HG03457 (cell line): ENCODE results near the gene ARHGAP1.

Source experiments
- ATAC-seq: cut with Tn5 transposase; IDR thresholded peaks from one replicate; pipeline ENCODE4 v1.9.1; 2021; ENCODE audit warnings: moderate number of reproducible peaks; ENCODE audit not compliant: unreplicated experiment

ARHGAP1 gene

DNA sequence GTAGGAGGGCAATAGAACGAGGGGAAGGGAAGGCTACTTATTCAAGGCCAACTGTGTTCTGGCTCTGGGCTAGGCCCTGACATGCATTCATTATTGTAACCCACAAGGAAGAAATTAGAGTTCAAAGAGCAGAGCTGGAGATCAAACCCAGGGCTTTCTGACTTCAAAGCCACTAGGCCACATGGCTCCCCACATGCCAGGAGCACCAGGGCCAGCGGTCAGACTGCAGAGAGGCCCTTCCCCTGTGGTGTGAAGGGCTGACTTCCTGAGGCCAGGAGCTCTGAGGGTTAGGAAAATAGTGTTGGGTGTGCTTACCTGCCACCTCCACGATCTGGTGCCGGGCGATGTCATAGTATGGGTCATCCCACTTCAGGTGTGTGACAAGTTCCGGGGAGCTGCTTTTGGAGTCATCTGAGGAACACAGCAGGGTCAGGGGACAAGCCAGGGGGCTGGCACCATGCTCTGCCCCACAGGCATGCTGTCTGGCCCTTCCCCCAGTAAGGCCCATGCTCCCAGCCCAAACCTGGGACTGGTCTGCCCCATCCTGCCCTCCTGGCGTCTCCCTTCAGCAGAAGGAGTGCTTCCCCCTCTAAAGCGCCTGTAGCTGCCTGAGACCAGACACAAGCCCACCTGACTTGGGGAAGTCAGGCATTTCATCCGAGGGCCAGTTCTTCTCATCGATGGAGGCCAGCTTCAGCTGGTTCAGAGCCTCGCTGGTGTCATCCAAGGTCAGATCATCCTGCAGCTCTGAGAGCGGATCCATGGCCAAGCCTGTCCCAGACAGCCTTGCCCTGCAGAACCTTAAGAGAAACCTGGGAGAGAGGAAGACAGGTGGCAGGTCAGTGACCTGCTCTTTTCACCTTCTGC is 4.8 kb downstream of the ARHGAP1 start:
- no peak for ATAC-seq

DNA sequence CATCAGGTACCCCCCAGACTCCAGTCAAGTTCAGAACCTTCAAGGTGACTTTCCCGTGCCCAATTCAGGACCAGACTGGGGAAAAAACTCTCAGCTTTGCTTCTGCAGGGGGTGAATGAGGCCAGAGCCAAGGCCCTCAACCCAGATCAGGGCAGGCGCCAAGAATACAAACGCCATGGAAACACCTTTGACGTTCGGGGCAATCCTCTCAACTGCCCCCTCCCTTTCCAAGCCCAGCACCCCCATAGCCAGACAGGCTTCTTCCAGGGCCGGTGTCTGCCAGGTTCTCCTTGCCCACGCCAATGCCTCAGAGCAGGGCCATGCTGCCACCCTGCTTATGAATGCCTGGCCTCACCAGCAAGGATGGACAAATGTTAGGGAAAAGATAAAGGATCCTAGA is 5.8 kb downstream of the ARHGAP1 start:
- no peak for ATAC-seq

DNA sequence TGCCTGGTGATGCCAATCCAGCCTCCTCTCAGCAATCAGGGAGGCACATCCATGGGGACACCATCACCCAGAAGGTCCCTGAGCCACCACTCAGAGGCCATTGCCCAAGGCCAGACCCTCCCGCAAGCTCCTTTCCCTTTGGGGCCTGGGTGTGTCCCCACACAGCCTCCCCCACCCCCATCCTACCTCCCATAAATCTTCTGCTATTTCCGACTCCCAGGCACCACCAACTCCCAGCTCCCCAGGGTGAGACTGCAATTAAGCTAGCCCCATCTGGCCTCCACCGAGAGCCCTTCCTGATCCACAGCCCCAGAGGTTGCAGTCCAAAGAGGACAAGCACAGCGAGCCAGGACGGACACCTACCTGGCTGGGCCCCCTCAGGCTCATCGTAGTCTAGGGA is 6.3 kb downstream of the ARHGAP1 start:
- no peak for ATAC-seq

DNA sequence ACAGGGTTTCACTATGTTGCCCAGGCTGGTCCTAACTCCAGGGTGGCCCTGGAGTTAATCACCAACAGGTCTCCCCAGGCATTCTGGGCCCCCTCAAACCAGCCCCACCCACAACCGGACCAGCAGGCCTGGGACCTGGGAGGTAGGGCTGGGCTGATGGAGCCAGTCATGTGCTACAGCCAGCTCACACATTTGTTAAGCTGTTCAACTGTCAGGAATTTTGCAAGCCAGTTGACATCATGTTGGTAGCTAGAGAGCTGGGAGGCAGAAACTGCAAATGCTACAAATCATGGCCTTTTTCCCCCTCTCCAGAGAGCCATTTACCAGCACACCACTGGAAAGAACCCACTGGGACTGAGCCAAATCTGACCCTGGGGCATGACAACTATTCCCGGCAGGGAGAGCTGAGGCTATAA is 6.8 kb downstream of the ARHGAP1 start:
- ATAC-seq: no peak

DNA sequence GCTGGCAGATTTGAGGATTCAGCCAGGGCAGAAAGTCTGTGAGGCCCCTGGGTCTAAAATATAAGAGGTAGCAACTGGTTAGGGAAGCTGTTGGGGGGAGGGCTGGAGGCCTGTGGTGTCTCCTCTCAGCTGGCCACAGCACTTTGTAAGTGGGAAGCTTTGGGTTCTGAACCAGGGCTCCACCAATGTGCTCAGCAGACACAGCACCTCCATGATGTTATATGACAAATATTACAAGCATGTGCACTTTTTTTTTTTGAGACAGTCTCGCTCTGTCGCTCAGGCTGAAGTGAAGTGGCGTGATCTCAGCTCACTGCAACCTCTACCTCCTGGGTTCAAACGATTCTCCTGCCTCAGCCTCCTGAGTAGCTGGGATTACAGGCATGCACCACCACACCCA is 8.0 kb downstream of the ARHGAP1 start:
- no peak for ATAC-seq

DNA sequence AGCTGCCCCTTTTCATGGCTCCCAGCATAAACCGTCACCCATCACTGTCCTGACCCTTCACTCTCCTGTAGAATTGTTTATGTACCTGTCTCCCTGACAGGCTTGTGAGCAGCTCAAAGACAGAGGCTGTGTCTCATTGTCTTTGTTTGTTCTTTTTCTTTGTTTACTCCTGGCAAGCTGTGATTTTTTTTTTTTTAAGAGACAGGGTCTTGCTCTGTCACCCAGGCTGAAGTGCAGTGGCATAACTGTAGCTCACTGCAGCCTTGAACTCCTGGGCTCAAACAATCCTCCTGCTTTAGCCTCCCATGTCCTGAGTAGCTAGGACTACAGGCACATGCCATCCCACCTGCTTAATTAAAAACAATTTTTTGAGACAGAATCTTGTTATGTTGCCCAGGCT is 9.7 kb downstream of the ARHGAP1 start:
- ATAC-seq: no peak

DNA sequence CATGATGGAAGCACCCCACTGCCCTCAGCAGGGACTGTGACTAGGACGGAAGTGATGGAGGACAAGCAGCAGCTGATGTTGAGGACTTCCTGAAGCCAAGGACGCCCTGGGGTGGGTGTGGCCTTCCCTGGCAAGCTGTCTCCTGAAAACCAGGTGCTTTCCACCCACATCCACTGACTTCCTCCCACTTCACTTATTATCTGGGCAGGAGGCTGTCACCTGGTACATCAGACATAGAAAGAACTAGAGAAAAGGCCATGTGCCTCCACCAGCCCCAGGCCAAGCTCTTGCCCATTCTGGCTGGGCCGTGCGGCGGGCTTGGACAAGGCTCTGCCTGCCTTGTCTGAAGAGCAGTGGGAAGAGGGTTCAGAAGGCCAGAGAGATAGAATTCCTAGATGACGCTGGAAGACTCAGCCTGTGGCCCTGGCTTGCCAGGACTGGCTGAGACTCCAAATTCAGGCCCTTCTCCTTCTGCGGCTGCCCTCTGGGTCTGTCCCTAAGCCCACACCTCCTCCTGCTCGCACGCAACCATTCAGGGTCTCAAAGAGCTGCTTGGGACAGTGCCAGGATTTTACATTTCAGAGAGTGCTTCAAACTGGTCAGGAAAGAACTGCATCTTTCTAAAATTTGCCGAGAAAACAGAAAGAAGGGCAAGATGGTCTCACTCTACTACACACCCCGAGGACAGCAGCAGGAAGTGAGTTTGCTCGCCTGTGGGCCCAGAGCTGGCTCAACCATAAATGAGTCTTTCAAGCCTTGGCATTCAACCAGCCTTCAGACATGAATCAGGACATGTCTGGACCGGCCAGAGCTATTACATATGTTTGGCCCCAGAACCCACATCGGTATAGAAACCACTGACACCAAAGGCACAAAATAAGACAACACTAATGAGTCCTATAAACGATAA is 13.3 kb downstream of the ARHGAP1 start:
- no peak for ATAC-seq

DNA sequence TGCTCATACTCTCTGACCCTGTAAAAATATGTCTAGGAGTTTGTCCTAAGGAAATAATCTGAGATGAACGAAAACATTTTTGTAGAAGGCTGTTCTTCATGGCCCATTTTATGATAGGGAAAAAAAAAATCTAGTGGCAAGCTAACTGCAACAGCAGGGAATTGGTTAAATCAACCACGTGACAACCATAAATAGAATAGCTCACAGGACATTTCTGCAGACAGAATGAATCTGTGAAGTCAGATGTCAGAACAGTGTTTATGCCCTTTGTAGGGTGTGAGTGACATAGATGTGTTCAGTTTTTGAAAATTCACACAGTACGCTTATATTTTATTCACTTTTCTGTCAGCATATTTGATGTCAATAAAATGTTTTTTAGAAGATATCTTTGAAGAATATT is 16.1 kb downstream of the ARHGAP1 start:
- no peak for ATAC-seq

DNA sequence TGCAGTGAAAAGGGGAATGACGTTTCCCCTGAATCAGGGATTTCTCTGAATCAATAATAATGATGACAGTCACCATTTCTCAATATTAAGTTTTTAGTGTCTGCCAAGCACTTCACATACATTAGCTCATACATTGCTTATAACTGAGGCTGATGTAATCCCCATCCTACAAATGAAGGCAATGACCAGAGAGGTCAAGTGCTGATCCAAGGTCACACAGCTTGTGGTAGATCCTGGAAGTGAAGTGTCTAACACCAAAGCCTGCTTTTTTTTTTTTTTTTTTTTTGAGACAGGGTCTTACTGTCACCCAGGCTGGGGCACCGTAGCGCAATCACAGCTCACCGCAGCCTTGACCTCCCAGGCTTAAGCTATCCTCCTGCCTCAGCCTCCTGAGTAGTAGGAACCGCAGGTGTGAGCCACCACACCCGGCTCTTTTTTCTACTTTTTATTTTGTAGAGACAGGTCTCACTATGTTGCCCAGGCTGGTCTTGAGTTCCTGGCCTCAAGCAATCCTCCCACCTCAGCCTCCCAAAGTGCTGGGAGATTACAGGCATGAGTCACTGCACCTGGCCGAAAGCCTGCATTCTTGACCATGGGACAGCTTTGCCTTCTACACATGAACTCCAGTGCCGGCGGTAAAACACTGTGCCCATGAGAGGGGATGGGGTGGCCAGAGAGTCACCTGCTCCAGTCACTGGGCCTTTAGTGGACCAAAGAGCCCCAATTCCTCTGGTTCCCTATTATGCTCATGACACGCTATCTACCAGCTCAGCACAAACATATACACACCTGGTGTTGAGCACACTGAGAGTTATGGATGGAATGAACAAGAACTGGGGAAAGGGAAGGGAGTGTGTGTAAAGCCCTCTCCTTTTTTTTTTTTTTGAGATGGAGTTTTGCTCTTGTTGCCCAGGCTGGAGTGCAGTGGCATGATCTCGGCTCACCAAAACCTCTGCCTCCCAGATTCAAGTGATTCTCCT is 17.4 kb downstream of the ARHGAP1 start:
- ATAC-seq: no peak

DNA sequence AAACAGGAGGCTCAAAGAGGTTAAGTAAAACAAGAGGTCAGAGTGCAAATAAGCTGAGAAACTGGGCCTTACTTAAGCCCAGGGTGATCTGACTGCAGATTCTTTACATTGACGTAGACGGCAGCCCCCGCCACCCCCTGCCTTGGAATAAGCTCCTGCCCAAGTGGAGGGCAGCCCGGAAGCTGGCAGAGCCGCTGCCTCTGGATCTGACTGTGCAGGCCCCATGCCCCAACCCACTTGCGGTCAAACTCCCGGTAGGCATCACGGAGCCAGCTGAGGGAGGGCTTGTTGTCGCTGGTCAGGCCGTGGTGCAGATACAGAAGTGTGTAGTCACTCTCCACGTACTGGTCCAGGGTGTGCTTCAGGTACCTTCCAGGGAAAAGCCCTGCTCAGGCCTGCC is 18.6 kb downstream of the ARHGAP1 start:
- ATAC-seq: no peak

DNA sequence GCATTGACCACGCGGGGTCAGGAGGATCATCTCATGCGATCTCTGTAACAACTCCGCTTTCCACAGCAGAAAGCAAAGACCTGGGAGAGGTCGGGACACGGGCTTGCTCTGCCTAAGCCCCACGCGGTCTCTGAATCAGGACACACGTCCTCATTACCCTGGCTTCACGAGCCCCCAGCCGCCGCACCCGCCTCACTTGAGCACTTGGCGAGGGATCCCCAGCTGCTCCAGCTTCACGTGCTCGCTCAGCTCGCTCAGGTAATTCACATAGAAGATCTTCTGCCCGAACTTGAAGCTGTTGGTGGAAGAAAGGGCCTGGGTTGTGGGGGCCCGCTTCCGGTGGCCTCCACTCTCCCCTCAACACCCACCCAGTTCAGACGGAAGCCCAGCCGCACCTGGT is 19.6 kb downstream of the ARHGAP1 start:
- ATAC-seq: no peak

DNA sequence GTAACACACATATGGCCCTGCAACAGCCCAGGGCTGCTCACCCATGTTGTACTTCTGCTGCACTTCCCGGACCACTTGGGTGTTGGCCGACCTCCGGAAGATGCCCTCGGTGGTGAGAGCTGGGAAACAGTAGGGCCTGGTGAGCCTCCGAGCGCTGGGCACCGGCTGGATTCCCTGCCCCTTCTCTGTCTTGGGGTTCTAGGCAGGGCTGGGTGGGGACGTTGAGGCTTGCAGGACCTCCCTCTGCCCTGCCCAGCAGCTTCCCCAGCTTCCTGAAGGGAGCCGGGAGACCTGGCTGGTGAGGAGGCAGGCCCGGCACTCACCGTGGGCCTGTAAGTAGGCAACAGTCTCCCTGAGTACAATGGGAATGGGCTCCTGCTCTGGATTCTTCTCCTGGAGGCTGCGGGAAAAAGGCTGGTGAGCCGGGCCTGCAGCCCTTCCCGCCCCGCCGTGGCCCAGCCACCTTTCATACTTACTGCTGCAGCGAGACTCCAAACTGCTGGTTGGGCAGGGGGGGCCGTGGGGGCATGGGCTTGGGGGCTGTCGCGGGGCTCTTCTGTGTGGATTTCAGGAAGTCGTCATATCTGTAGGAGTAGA is 20.2 kb downstream of the ARHGAP1 start:
- ATAC-seq: no peak

DNA sequence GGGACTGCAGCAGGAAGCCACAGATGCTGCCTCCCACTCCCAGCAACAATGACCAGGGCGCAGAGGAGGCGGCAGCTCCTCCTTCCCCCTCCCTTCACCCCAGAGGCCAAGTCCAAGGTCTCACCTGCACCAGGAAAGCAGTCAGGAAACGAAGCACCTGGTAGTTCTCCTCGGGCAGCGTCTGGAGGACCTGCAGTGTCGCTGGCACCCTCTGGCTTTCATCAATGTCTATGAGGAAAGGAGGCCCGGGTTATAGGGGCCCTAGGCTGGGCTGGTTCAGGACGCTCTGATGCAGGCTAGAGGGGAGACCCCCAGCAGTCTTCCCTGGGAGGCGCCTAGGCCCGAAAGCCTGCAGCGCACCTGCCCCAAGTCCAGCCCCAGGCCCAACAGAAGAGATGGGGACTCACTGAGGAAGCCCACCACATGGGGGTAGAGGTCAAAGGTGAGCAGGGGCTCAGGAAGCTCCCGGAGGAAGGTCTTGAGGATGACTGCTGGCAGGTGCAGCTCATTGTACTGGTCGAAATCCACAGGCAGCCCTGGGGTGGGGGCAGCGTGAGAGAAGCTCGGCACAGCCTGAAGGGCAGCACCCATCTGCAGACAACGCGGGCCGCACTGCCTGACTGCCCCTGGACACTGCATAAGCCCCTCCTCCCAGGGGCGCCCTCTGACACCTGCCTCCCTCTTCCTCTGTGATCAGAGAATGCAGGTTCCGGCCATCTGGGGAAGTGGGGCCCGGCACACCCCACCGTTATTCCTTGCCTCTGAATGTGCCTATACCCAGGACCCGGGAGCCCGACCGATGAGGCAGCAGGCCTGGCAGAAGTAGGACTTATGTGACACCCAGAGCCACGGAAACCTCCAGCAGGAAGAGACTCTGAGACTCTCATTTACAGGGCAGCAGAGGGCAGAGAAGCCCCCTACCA is 20.9 kb downstream of the ARHGAP1 start:
- no peak for ATAC-seq

DNA sequence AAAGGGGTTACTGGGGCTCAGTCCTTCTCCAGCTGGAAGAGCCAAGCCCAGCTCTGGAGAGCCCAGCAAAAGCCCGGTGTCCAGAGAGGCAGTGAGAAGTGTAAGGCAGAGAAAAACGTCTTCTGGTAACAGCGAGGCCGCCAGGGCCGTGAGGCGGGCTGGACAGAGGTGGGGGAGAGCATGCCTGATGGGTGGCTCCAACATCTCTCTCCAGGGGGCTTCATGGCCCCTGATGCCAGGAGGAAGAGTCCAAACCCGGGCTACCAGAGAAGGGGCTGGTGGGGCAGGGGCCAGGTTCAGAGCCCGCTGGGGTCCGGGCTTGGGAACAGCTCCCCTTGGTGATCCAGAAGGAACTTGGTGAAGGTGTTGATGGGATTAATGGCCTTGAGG is 21.7 kb downstream of the ARHGAP1 start:
- no peak for ATAC-seq

DNA sequence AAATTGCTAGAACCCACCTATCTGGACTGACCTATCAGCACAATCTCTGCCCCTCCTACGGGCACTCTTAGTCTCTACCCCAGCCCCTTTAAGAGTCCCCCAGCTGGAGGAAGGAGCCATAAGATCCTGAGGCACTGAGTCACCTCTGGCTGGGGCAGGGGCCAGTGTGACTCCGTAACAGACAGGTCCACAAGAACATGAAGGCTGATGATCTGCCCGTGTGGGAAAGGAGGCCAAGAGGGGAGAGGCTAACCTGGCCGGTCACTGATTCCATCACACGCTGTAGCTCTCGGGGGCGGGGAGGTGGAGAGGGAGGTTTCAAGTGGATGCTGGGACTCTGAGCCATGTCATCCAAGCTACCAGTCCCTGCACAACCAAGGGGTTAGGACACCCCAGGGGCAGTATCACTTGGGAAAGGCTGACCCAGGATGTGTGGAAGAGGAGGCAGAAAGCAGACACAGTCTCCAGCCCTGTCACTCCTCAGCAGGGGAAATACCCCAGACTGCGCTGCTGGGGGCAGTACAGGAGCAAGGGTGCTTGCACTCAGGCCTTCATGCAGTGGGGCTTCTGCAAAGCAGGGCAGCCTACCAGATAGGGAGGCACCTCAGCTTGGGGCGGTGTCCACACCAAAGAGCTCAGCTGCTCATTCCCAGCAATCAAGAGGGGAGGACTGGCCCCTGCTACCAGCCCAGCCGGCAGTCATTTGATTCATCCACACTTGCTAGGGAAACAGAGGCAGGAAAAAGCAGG is 22.3 kb downstream of the ARHGAP1 start:
- ATAC-seq: no peak

DNA sequence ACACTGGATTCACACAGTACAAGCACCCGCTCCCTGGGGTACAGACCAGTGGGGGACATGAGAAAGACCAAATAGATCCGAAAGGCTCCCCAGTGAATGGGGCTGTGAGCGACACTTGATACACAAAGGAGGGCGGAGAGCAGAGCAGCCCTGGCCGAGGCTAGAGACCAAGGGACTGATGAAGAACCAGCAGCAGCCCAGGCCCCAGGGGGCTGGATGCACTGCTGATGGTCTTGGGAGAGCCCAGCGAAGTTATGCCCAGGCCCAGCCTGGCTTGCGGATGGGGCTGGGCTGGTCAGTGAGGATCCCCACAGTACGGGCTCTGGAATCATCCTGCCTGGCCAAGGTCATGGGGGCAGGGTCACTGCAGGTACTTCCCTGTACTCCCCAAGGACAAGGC is 23.2 kb downstream of the ARHGAP1 start:
- no peak for ATAC-seq

DNA sequence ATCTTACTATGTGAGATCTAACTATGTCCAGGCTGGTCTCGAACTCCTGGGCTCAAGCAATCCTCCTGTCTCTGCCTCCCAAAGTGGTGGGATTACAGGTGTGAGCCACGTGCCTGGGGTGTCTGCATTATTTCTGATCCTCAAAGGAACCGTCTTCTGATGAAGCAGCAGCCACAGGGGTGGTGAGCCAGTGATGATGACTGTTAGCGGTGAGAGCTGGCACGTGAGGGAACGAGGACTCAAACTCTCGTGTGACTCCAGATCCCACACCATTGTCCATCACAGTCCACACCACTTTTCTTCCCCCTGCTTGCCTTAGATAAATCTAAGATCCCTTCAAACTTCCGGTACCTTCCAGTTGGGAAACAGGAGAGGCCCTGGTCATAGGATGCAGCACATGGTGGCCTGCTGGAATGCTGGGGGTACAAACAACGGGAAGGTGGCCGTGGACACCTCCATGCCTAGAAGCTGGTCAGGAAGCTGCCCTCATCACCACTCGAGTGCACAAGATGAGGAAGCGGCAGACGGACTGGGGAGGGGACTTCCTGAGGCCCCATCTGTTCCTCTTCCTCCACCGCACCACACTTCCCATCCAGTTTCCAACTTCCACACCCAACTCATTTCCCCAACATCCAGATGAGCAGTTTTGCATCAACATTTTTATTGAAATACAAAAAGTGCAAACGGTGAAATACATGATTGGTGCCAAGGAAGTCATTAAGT is 23.8 kb downstream of the ARHGAP1 start:
- ATAC-seq: no peak

DNA sequence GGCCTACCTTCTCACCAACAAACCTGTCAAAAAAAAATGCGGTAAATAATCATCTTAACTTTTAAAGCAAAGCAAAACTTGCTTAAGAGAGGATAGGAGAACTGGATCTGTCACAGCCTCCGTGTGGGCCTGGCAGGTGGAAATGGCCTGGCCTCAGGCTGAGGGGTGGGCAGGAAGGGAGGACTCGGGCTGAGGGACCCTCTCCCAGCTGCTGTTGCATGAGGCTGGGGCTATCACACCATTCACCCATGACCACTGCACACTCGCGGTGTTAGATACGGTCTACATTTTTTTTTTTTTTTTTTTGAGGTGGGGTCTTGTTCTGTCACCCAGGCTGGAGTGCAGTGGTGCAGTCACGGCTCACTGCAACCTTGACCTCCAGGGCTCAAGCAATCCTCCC is 24.5 kb downstream of the ARHGAP1 start:
- ATAC-seq: no peak
